ENCODE measurements around the gene PDE4D.
A peak's percentile ranks its signal among the peaks of the same experiment; 100 is the strongest.

Gene PDE4D

GRCh38 chr5:59617186-59617771, 276.2 kb downstream of the PDE4D start:
- TF ChIP-seq, protein P1, sequence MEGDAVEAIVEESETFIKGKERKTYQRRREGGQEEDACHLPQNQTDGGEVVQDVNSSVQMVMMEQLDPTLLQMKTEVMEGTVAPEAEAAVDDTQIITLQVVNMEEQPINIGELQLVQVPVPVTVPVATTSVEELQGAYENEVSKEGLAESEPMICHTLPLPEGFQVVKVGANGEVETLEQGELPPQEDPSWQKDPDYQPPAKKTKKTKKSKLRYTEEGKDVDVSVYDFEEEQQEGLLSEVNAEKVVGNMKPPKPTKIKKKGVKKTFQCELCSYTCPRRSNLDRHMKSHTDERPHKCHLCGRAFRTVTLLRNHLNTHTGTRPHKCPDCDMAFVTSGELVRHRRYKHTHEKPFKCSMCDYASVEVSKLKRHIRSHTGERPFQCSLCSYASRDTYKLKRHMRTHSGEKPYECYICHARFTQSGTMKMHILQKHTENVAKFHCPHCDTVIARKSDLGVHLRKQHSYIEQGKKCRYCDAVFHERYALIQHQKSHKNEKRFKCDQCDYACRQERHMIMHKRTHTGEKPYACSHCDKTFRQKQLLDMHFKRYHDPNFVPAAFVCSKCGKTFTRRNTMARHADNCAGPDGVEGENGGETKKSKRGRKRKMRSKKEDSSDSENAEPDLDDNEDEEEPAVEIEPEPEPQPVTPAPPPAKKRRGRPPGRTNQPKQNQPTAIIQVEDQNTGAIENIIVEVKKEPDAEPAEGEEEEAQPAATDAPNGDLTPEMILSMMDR (IDR thresholded peaks at IDR 0.05; ENCODE audit: low read depth, low read length), result no peak
- DNase-seq (ENCODE audit: low read depth, low spot score), result no peak
- H3K4me3 ChIP-seq (ENCODE audit: low read depth, low read length), result no peak overlapping the region
- in situ Hi-C loops (cut with HindIII; ENCODE audit: low sequenced_read_pairs), result no loop called here

DNA sequence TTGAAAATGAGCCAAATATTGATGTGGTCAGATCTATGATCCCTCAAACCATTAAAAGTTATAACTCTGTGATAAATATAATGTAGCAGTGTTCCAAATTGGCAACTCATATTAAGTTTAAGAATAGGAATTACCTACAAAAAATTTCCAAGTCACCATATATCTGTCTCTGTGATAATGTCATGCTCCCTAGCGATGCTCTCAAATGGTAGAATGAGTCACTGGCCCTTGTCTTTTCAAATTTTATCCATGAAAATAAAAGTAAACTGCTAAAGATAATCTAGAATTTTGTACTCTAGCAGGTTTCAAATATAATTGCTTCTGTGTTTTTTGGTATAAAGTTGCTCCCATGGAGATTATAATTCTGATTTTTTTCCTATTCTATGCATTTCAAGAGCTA, 277.1 kb downstream of the PDE4D start:
- H3K4me3 ChIP-seq (ENCODE audit: low read depth, low read length), result no peak overlapping the region
- DNase-seq (ENCODE audit: low read depth, low spot score), result no peak
- TF ChIP-seq, protein P1 (IDR thresholded peaks at IDR 0.05; ENCODE audit: low read depth, low read length), result no peak
- in situ Hi-C loops (cut with HindIII; ENCODE audit: low sequenced_read_pairs), result no loop called here

- no peak overlapping the region for H3K4me3 ChIP-seq (ENCODE audit: low read depth, low read length)
- TF ChIP-seq, protein P1 (IDR thresholded peaks at IDR 0.05; ENCODE audit: low read depth, low read length), result no peak
- DNase-seq (ENCODE audit: low read depth, low spot score), result no peak
- in situ Hi-C loops (cut with HindIII; ENCODE audit: low sequenced_read_pairs), result no loop called here
Measured at GRCh38 chr5:59615272-59615671, 278.3 kb downstream of the PDE4D start.

- TF ChIP-seq, protein P1 (IDR thresholded peaks at IDR 0.05; ENCODE audit: low read depth, low read length), result no peak
- no peak overlapping the region for H3K4me3 ChIP-seq (ENCODE audit: low read depth, low read length)
- no peak for DNase-seq (ENCODE audit: low read depth, low spot score)
- in situ Hi-C loops (cut with HindIII; ENCODE audit: low sequenced_read_pairs), result no loop called here
Measured at GRCh38 chr5:59609501-59610265, 283.8 kb downstream of the PDE4D start.

DNA sequence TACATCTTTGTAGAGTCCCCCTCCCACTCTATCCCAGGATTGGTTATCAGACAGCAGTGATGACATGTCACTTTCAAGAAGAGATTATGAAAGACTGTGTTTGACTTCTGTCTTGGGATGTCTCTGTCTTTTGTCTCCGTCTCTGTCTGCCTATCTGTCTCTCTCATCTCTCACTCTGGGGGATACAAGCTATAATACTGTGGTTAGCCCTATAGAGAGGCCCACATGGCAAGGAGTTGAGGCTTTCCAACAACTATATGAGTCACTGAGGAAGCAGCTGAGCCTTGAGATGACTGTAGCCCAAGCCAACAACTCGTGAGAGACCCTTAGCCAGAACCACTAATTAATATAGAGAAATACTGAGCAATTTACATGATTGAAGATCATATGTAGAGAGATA, 284.8 kb downstream of the PDE4D start:
- in situ Hi-C loops (cut with HindIII; ENCODE audit: low sequenced_read_pairs), result no loop called here
- peak; percentile 57 for DNase-seq (ENCODE audit: low read depth, low spot score)

GRCh38 chr5:59607138-59607765, 286.3 kb downstream of the PDE4D start:
- DNase-seq (ENCODE audit: low read depth, low spot score), result peak; percentile 34
- TF ChIP-seq, protein P1 (IDR thresholded peaks at IDR 0.05; ENCODE audit: low read depth, low read length), result no peak
- H3K4me3 ChIP-seq (ENCODE audit: low read depth, low read length), result no peak overlapping the region
- in situ Hi-C loops (cut with HindIII; ENCODE audit: low sequenced_read_pairs), result no loop called here

More for the DNA sequence above, 284.8 kb downstream of the PDE4D start:
- H3K4me3 ChIP-seq (ENCODE audit: low read depth, low read length), result no peak overlapping the region
- TF ChIP-seq, protein P1 (IDR thresholded peaks at IDR 0.05; ENCODE audit: low read depth, low read length), result no peak

Data from astrocyte of the spinal cord (primary cell).